ENCODE measurements around the gene MCTP1.

DNA sequence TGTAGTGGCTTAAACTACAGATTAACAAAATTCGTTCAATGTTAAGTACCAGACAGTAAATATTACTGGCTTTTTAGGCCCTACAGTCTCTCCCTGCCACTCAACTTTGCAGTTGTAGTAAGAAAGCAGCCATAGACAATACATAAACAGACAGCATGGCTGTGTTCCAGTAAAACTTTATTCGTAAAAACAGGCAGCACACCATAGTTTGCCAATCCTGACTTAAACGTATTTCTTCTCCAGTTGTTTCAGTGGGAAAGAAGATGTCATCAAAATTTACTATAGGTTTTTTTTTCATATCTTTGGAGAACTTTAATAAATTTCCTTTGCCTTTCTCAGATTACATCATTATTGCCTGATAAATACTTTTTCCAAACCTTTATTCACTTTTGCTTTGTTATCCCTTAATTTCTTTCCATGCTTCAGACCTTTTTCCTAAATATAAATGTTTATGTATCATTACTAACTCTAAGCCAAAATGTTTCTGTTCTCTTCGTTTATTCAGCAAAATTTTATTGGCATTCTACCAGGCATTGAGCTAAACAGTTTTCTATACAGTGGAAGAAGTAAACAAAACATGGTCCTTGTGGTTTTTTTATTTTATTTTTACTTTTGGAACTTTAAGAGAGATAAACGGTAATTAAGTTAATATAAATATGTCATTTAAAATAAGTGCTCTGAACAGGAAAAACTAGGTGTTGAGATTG lies 601.9 kb downstream of the MCTP1 start:
- TF ChIP-seq CTCF (conservative IDR thresholded peaks at IDR 0.05; ENCODE audit: low read length) (no peak), EZH2phosphoT487 (IDR thresholded peaks at IDR 0.05; ENCODE audit: borderline replicate concordance, low read depth, low read length) (no peak)
